ENCODE measurements around the gene CBFA2T3.

Gene CBFA2T3

DNA sequence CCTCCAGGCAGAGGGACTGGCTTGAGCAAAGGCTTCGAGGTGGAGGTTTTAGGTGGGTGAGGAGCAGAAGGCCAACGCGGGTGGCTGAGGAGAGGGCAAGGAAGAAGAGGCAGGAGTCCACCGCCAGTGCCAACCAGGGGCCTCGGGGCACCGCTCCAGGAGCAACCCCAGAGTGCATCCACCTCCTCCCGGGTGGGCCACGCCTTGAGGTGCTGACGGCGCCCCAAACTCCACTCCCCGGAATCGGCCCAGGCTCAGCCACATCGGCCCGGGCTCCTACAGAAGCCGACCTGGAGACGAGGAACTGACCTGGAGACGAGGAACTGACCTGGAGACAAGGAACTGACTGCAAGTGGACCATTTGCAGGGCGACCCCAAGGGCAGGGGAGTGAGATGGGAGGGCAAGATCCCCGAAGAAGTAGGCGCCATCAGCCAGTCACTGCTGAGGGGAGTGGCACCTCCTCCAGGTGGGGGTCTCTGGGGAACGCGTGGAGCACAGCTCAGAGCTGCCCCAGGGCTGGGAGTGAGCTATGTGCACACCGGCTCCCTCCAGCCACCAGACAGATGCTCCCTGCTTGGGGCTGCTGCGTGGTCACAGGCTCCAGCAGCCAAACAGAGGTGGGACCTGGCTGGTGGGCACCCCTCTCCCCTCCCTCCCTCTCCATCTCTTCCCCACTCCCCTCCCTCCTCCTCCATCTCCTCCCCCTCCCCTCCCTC, 29.2 kb upstream of the CBFA2T3 start:
- TF ChIP-seq USF1 (IDR thresholded peaks at IDR 0.05) (no peak), CEBPB (IDR thresholded peaks at IDR 0.05) (no peak), FOXM1 (IDR thresholded peaks at IDR 0.05; ENCODE audit: borderline replicate concordance, low read depth) (no peak), TEAD4 (IDR thresholded peaks at IDR 0.05) (no peak), YY1 (IDR thresholded peaks at IDR 0.05; ENCODE audit: low read depth) (no peak), RAD21 (IDR thresholded peaks at IDR 0.05; ENCODE audit: low read depth) (no peak), TAF1 (IDR thresholded peaks at IDR 0.05; ENCODE audit: low read depth) (no peak), NFIC (IDR thresholded peaks at IDR 0.05) (no peak), ZBTB7A (IDR thresholded peaks at IDR 0.05; ENCODE audit: low read depth) (no peak), TCF12 (IDR thresholded peaks at IDR 0.05; ENCODE audit: low read depth) (no peak), CREB1 (IDR thresholded peaks at IDR 0.05; ENCODE audit: low read depth) (no peak), EP300 (IDR thresholded peaks at IDR 0.05; ENCODE audit: borderline replicate concordance) (no peak)
- TF ChIP-seq, protein P1, sequence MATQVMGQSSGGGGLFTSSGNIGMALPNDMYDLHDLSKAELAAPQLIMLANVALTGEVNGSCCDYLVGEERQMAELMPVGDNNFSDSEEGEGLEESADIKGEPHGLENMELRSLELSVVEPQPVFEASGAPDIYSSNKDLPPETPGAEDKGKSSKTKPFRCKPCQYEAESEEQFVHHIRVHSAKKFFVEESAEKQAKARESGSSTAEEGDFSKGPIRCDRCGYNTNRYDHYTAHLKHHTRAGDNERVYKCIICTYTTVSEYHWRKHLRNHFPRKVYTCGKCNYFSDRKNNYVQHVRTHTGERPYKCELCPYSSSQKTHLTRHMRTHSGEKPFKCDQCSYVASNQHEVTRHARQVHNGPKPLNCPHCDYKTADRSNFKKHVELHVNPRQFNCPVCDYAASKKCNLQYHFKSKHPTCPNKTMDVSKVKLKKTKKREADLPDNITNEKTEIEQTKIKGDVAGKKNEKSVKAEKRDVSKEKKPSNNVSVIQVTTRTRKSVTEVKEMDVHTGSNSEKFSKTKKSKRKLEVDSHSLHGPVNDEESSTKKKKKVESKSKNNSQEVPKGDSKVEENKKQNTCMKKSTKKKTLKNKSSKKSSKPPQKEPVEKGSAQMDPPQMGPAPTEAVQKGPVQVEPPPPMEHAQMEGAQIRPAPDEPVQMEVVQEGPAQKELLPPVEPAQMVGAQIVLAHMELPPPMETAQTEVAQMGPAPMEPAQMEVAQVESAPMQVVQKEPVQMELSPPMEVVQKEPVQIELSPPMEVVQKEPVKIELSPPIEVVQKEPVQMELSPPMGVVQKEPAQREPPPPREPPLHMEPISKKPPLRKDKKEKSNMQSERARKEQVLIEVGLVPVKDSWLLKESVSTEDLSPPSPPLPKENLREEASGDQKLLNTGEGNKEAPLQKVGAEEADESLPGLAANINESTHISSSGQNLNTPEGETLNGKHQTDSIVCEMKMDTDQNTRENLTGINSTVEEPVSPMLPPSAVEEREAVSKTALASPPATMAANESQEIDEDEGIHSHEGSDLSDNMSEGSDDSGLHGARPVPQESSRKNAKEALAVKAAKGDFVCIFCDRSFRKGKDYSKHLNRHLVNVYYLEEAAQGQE (IDR thresholded peaks at IDR 0.05; ENCODE audit: low read depth), result no peak

- TF ChIP-seq EP300 (IDR thresholded peaks at IDR 0.05; ENCODE audit: borderline replicate concordance), result no peak
- no peak for TF ChIP-seq ZBTB7A (IDR thresholded peaks at IDR 0.05; ENCODE audit: low read depth)
- TF ChIP-seq TCF12 (IDR thresholded peaks at IDR 0.05; ENCODE audit: low read depth), result no peak
- TF ChIP-seq NFIC (IDR thresholded peaks at IDR 0.05), result no peak
- no peak for TF ChIP-seq USF1 (IDR thresholded peaks at IDR 0.05)
- TF ChIP-seq, protein P1 (IDR thresholded peaks at IDR 0.05; ENCODE audit: low read depth), result no peak
- no peak for TF ChIP-seq FOXM1 (IDR thresholded peaks at IDR 0.05; ENCODE audit: borderline replicate concordance, low read depth)
- no peak for TF ChIP-seq RAD21 (IDR thresholded peaks at IDR 0.05; ENCODE audit: low read depth)
- TF ChIP-seq YY1 (IDR thresholded peaks at IDR 0.05; ENCODE audit: low read depth), result no peak
- no peak for TF ChIP-seq EGR1 (IDR thresholded peaks at IDR 0.05)
- no peak for TF ChIP-seq TEAD4 (IDR thresholded peaks at IDR 0.05)
- no peak for TF ChIP-seq CEBPB (IDR thresholded peaks at IDR 0.05)
- TF ChIP-seq TAF1 (IDR thresholded peaks at IDR 0.05; ENCODE audit: low read depth), result no peak
These were observed 28.4 kb upstream of the CBFA2T3 start for GRCh38 chr16:89005201-89006035.

GRCh38 chr16:89004209-89004831, 27.3 kb upstream of the CBFA2T3 start:
- TF ChIP-seq, protein P1 (IDR thresholded peaks at IDR 0.05; ENCODE audit: low read depth), result no peak
- no peak for TF ChIP-seq TCF12 (IDR thresholded peaks at IDR 0.05; ENCODE audit: low read depth)
- no peak for TF ChIP-seq EGR1 (IDR thresholded peaks at IDR 0.05)
- no peak for TF ChIP-seq TAF1 (IDR thresholded peaks at IDR 0.05; ENCODE audit: low read depth)
- TF ChIP-seq USF1 (IDR thresholded peaks at IDR 0.05), result no peak
- no peak for TF ChIP-seq FOXM1 (IDR thresholded peaks at IDR 0.05; ENCODE audit: borderline replicate concordance, low read depth)
- TF ChIP-seq TEAD4 (IDR thresholded peaks at IDR 0.05), result no peak
- TF ChIP-seq CREB1 (IDR thresholded peaks at IDR 0.05; ENCODE audit: low read depth), result no peak
- TF ChIP-seq RAD21 (IDR thresholded peaks at IDR 0.05; ENCODE audit: low read depth), result no peak
- TF ChIP-seq, protein P2, sequence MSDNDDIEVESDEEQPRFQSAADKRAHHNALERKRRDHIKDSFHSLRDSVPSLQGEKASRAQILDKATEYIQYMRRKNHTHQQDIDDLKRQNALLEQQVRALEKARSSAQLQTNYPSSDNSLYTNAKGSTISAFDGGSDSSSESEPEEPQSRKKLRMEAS (IDR thresholded peaks at IDR 0.05), result no peak; the same call in 1 of the 2 replicates
- no peak for TF ChIP-seq YY1 (IDR thresholded peaks at IDR 0.05; ENCODE audit: low read depth)
- TF ChIP-seq CEBPB (IDR thresholded peaks at IDR 0.05), result no peak
- no peak for TF ChIP-seq EP300 (IDR thresholded peaks at IDR 0.05; ENCODE audit: borderline replicate concordance)
- no peak for TF ChIP-seq NFIC (IDR thresholded peaks at IDR 0.05)
- no peak for TF ChIP-seq ZBTB7A (IDR thresholded peaks at IDR 0.05; ENCODE audit: low read depth)
